SK-N-SH (cell line): ENCODE results near the gene ARHGAP20. TPM values are rescaled to one million over a fixed set of nuclear protein-coding genes. Genes with fewer than 3 reads are reported as not detected.

ENCODE experiments used
- CTCF ChIA-PET: fragments of 300-600, 350-600 bp; formaldehyde crosslinking; extraction: SDS; loops from one replicate; lab custom pipeline; 2021; lab: Yijun Ruan, JAX
- POLR2A ChIA-PET: fragments of 350-600 bp; sonication (Branson Sonifier 250); formaldehyde crosslinking; extraction: SDS; loops from one replicate; lab custom pipeline; 2020; ENCODE audit warnings: antibody characterized with exemption, inconsistent platforms; lab: Yijun Ruan, JAX
- DNase-seq: peaks from one replicate; pipeline ENCODE4 v3.0.0; 2012
- H2AFZ ChIP-seq: fragments of 200-600 bp; sonication (generic); 2 replicates; pipeline ENCODE4 v1.8.1; 2016; ENCODE audit warnings: antibody characterized with exemption, mild to moderate bottlenecking, low read depth
- H3F3A ChIP-seq: fragments of 200-600 bp; sonication (generic); replicated peaks from 2 replicates; pipeline ENCODE3; 2016; ENCODE audit warnings: antibody characterized with exemption, mild to moderate bottlenecking; ENCODE audit not compliant: insufficient read depth
- H3K27ac ChIP-seq, 2 experiments: fragments of 200-500 bp in 1 of 2; fragments of 200-600 bp in 1 of 2; sonication (Bioruptor generic) in 1 of 2; sonication (generic), shearing (Covaris generic) in 1 of 2; 2 replicates each; pipeline versions ENCODE4 v1.5.1 to v1.6.1; 2014 to 2016; ENCODE audit warnings: low read depth in 2 of 2, inconsistent platforms in 1 of 2, low read length in 1 of 2, mild to moderate bottlenecking in 1 of 2, mixed read lengths in 1 of 2
- H3K27me3 ChIP-seq: fragments of 200-600 bp; sonication (generic), shearing (Covaris generic); 2 replicates; pipeline ENCODE4 v1.6.1; 2016; ENCODE audit warnings: mixed run types; ENCODE audit not compliant: insufficient read depth
- H3K36me3 ChIP-seq, 2 experiments: fragments of 200-500 bp in 1 of 2; fragments of 200-600 bp in 1 of 2; sonication (Bioruptor generic) in 1 of 2; sonication (generic) in 1 of 2; replicated peaks in 1 of 2; 2 replicates each; pipeline versions ENCODE3 to v1.5.1; 2014 to 2016; ENCODE audit warnings: low read length in 1 of 2, mild to moderate bottlenecking in 1 of 2; ENCODE audit not compliant: insufficient read depth in 2 of 2, control insufficient read depth in 1 of 2
- H3K4me1 ChIP-seq, 2 experiments: fragments of 200-500 bp in 1 of 2; fragments of 200-600 bp in 1 of 2; sonication (Bioruptor generic) in 1 of 2; sonication (generic), shearing (Covaris generic) in 1 of 2; 2 replicates each; pipeline versions ENCODE4 v1.5.1 to v1.6.1; 2014 to 2016; ENCODE audit warnings: low read depth in 1 of 2, low read length in 1 of 2, mixed run types in 1 of 2; ENCODE audit not compliant: insufficient read depth in 2 of 2, control insufficient read depth in 1 of 2
- H3K4me2 ChIP-seq: fragments of 200-600 bp; sonication (generic), shearing (Covaris generic); 2 replicates; pipeline ENCODE4 v1.6.1; 2017; ENCODE audit warnings: mixed run types
- H3K4me3 ChIP-seq, 2 experiments: fragments of 200-500 bp in 1 of 2; fragments of 200-600 bp in 1 of 2; sonication (Bioruptor generic) in 1 of 2; sonication (generic), shearing (Covaris generic) in 1 of 2; 2 replicates each; pipeline versions ENCODE4 v1.5.1 to v1.8.1; 2014 to 2016; ENCODE audit warnings: low read depth in 2 of 2, inconsistent platforms in 1 of 2, low read length in 1 of 2, mild to moderate bottlenecking in 1 of 2, mixed read lengths in 1 of 2, moderate library complexity in 1 of 2
- H3K79me2 ChIP-seq: fragments of 200-600 bp; sonication (generic); 2 replicates; pipeline ENCODE4 v1.8.1; 2017; ENCODE audit warnings: mild to moderate bottlenecking; ENCODE audit not compliant: insufficient read depth
- H3K9ac ChIP-seq: fragments of 200-600 bp; sonication (generic); 2 replicates; pipeline ENCODE4 v1.6.1; 2017; ENCODE audit warnings: mixed run types
- H3K9me2 ChIP-seq: fragments of 200-600 bp; sonication (generic); 2 replicates; pipeline ENCODE4 v1.6.1; 2017; ENCODE audit warnings: mixed run types
- H3K9me3 ChIP-seq: fragments of 200-600 bp; sonication (generic); 2 replicates; pipeline ENCODE4 v1.6.1; 2017; ENCODE audit warnings: mixed run types, mild to moderate bottlenecking, moderate library complexity
- H4K20me1 ChIP-seq: fragments of 200-600 bp; sonication (generic); 2 replicates; pipeline ENCODE4 v1.6.1; 2017; ENCODE audit warnings: mild to moderate bottlenecking, mixed run types; ENCODE audit not compliant: insufficient read depth
- CHD2 ChIP-seq: fragments of 150-350 bp; IDR thresholded peaks from 2 replicates; pipeline ENCODE4 v1.6.1; 2018; ENCODE audit warnings: low read length; ENCODE audit not compliant: partially characterized antibody
- EP300 ChIP-seq, 2 experiments: IDR thresholded peaks; 2 replicates each; pipeline versions ENCODE4 v1.4.0 to v1.6.1; 2012; ENCODE audit warnings: borderline replicate concordance in 1 of 2, low read depth in 1 of 2, low read length in 1 of 2
- EZH2phosphoT487 ChIP-seq: fragments of 200-600 bp; sonication (generic); IDR thresholded peaks from 2 replicates; pipeline ENCODE4 v1.6.1; 2017; ENCODE audit warnings: low read depth, mixed run types, mild to moderate bottlenecking, antibody characterized with exemption, moderate library complexity, borderline replicate concordance
- FOSL2 ChIP-seq: IDR thresholded peaks from 2 replicates; pipeline ENCODE4 v1.4.0; 2012; ENCODE audit warnings: low read depth, mild to moderate bottlenecking, moderate library complexity, borderline replicate concordance
- FOXJ3 ChIP-seq: sonication (generic); formaldehyde crosslinking; IDR thresholded peaks from 2 replicates; pipeline ENCODE4 v1.5.1; 2020; ENCODE audit warnings: mild to moderate bottlenecking, missing genetic modification reagents
- FOXM1 ChIP-seq: IDR thresholded peaks from 2 replicates; pipeline ENCODE4 v1.4.0; 2012; ENCODE audit warnings: low read depth, mild to moderate bottlenecking
- MEF2A ChIP-seq: IDR thresholded peaks from 2 replicates; pipeline ENCODE4 v1.4.0; 2012; ENCODE audit warnings: low read depth, borderline replicate concordance
- NFIC ChIP-seq: IDR thresholded peaks from 2 replicates; pipeline ENCODE4 v1.4.0; 2012; ENCODE audit warnings: borderline replicate concordance
- NRF1 ChIP-seq: IDR thresholded peaks from 2 replicates; pipeline ENCODE4 v1.6.1; 2012; ENCODE audit warnings: low read depth, mild to moderate bottlenecking, low read length
- POLR2AphosphoS5 ChIP-seq: IDR thresholded peaks from 2 replicates; pipeline ENCODE4 v1.6.1; 2012; ENCODE audit warnings: low read depth, low read length
- RXRA ChIP-seq: IDR thresholded peaks from 2 replicates; pipeline ENCODE4 v1.4.0; 2012; ENCODE audit warnings: low read depth, mild to moderate bottlenecking, borderline replicate concordance
- SMC3 ChIP-seq: IDR thresholded peaks from 2 replicates; pipeline ENCODE4 v1.6.1; 2012; ENCODE audit warnings: low read depth, low read length, improper control_type of control experiment
- TAF1 ChIP-seq: IDR thresholded peaks from 2 replicates; pipeline ENCODE4 v1.6.1; 2012; ENCODE audit warnings: low read depth, mild to moderate bottlenecking, low read length, moderate library complexity, borderline replicate concordance
- TCF12 ChIP-seq: IDR thresholded peaks from 2 replicates; pipeline ENCODE4 v1.4.0; 2012
- WGBS: methylation state at CpG from one replicate; pipeline ENCODE4 v1.1.6; 2017; ENCODE audit warnings: low lambda C conversion rate; 5-methylcytosine and 5-hydroxymethylcytosine counted together
- polyA plus RNA-seq, 3 experiments: library from polyadenylated mRNA; depleted of rRNA; stranded (reverse); fragments of >200 nt; gene quantifications; 2 replicates each; pipeline ENCODE4 v1.2.3, GENCODE V29; 2012
- TF ChIP-seq, protein P1 (sequence below): IDR thresholded peaks from 2 replicates; pipeline ENCODE4; 2012
- TF ChIP-seq, protein P2 (sequence below): IDR thresholded peaks from 2 replicates; pipeline ENCODE4 v1.4.0; 2012; ENCODE audit warnings: low read depth
- TF ChIP-seq, protein P3 (sequence below): IDR thresholded peaks from 2 replicates; pipeline ENCODE4 v1.4.0; 2012; ENCODE audit warnings: low read depth, borderline replicate concordance
- TF ChIP-seq, protein P4 (sequence below): IDR thresholded peaks from 2 replicates; pipeline ENCODE4 v1.4.0; 2012; ENCODE audit warnings: low read depth, borderline replicate concordance
- TF ChIP-seq, protein P5 (sequence below): fragments of 150-350 bp; IDR thresholded peaks from 2 replicates; pipeline ENCODE4 v1.6.1; 2017; ENCODE audit warnings: antibody characterized with exemption, low read length, low read depth, borderline replicate concordance
- TF ChIP-seq, protein P6 (sequence below): IDR thresholded peaks from 2 replicates; pipeline ENCODE4 v1.6.1; 2012; ENCODE audit warnings: mild to moderate bottlenecking, low read depth, low read length, moderate library complexity

Gene ARHGAP20
- polyA plus RNA-seq, 1 of the 3 experiments (the other 2 are of a cell fraction): 0.76 TPM

DNA sequence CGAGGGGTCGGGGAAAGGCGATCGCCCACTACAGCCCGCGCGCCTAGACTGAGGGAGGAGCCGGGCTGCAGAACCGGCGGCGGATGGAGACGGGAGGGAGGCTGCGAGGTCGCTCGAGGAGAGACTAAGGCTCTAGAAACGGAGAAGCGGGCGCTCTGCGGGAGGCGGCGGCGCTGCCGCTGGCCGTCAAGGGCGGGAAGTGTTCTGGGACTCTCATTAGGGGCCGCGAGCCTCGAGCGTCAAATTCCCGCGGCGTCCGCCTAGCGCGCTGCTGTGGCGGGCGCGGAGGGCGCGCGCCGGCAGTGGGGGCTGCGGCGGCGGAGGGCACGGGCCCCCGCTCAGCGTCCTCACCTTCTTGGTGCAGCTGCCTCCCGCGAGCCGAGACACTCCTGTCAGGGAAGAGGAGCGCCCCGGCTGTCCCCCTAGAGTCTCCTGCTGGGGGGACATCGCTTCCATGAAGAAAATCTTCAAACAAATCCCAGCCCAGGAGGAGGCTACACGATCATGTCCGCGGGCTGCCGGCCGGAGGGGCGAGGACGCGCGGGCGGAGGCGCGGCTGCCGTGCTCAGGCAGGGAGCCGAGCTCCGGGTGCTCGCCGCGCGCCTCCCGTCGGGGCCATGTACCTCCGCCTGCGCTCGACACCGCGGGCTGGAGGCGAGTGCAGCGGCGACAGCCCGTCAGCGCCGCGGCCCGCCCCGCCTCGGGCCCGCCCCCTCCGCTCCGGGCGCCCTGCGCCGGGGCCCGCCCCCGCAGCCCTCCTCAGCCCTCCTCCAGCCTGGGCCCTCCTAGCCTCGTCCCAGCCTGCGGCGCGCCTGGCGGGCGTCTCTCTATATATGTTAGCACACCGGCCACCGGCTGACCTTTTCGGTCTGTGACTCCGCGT, at the start of gene ARHGAP20 (continued):
- TF ChIP-seq, protein P1, sequence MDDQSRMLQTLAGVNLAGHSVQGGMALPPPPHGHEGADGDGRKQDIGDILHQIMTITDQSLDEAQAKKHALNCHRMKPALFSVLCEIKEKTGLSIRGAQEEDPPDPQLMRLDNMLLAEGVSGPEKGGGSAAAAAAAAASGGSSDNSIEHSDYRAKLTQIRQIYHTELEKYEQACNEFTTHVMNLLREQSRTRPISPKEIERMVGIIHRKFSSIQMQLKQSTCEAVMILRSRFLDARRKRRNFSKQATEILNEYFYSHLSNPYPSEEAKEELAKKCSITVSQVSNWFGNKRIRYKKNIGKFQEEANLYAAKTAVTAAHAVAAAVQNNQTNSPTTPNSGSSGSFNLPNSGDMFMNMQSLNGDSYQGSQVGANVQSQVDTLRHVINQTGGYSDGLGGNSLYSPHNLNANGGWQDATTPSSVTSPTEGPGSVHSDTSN: no peak
- TF ChIP-seq, protein P2, sequence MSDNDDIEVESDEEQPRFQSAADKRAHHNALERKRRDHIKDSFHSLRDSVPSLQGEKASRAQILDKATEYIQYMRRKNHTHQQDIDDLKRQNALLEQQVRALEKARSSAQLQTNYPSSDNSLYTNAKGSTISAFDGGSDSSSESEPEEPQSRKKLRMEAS: no peak
- TF ChIP-seq, all 33 proteins: peak for 0

DNA sequence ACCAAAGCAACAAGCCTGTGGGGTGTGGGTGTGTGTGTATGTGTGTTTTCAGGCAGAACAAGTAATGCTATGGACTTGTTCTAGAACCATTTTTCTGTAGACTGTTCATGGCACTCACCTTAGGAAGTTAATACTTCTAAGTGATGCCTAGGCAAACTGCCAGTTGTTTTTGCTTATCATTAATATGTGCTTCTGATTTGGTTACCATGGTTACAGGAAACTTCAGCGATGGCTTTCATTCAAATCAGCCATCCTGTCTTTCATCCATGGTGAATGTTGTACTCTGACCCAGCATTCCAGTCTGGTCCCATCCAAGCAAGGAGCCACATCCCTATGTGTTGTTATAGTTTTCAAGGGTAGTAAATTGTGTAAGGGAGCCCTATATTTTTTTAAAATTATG, 49.8 kb upstream of the ARHGAP20 start:
- DNase-seq: peak; percentile 17
- WGBS: 12% methylated on average over 1 of the region's 1 CpG
- TF ChIP-seq FOXJ3 (CRISPR knock-in tag): no peak
- no peak for TF ChIP-seq FOSL2
- TF ChIP-seq NFIC: no peak
- TF ChIP-seq, protein P3, sequence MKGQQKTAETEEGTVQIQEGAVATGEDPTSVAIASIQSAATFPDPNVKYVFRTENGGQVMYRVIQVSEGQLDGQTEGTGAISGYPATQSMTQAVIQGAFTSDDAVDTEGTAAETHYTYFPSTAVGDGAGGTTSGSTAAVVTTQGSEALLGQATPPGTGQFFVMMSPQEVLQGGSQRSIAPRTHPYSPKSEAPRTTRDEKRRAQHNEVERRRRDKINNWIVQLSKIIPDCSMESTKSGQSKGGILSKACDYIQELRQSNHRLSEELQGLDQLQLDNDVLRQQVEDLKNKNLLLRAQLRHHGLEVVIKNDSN: no peak
- TF ChIP-seq SMC3: no peak
- TF ChIP-seq TAF1: no peak
- TF ChIP-seq, protein P4, sequence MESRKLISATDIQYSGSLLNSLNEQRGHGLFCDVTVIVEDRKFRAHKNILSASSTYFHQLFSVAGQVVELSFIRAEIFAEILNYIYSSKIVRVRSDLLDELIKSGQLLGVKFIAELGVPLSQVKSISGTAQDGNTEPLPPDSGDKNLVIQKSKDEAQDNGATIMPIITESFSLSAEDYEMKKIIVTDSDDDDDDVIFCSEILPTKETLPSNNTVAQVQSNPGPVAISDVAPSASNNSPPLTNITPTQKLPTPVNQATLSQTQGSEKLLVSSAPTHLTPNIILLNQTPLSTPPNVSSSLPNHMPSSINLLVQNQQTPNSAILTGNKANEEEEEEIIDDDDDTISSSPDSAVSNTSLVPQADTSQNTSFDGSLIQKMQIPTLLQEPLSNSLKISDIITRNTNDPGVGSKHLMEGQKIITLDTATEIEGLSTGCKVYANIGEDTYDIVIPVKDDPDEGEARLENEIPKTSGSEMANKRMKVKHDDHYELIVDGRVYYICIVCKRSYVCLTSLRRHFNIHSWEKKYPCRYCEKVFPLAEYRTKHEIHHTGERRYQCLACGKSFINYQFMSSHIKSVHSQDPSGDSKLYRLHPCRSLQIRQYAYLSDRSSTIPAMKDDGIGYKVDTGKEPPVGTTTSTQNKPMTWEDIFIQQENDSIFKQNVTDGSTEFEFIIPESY: no peak
- no peak for TF ChIP-seq EZH2phosphoT487
- TF ChIP-seq TCF12: no peak
- TF ChIP-seq FOXM1: no peak
- TF ChIP-seq POLR2AphosphoS5: no peak
- TF ChIP-seq, protein P5, sequence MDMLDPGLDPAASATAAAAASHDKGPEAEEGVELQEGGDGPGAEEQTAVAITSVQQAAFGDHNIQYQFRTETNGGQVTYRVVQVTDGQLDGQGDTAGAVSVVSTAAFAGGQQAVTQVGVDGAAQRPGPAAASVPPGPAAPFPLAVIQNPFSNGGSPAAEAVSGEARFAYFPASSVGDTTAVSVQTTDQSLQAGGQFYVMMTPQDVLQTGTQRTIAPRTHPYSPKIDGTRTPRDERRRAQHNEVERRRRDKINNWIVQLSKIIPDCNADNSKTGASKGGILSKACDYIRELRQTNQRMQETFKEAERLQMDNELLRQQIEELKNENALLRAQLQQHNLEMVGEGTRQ: no peak
- no peak for TF ChIP-seq RXRA
- no peak for TF ChIP-seq NRF1
- TF ChIP-seq CHD2: no peak
- TF ChIP-seq, protein P6, sequence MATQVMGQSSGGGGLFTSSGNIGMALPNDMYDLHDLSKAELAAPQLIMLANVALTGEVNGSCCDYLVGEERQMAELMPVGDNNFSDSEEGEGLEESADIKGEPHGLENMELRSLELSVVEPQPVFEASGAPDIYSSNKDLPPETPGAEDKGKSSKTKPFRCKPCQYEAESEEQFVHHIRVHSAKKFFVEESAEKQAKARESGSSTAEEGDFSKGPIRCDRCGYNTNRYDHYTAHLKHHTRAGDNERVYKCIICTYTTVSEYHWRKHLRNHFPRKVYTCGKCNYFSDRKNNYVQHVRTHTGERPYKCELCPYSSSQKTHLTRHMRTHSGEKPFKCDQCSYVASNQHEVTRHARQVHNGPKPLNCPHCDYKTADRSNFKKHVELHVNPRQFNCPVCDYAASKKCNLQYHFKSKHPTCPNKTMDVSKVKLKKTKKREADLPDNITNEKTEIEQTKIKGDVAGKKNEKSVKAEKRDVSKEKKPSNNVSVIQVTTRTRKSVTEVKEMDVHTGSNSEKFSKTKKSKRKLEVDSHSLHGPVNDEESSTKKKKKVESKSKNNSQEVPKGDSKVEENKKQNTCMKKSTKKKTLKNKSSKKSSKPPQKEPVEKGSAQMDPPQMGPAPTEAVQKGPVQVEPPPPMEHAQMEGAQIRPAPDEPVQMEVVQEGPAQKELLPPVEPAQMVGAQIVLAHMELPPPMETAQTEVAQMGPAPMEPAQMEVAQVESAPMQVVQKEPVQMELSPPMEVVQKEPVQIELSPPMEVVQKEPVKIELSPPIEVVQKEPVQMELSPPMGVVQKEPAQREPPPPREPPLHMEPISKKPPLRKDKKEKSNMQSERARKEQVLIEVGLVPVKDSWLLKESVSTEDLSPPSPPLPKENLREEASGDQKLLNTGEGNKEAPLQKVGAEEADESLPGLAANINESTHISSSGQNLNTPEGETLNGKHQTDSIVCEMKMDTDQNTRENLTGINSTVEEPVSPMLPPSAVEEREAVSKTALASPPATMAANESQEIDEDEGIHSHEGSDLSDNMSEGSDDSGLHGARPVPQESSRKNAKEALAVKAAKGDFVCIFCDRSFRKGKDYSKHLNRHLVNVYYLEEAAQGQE: no peak
- no peak for TF ChIP-seq MEF2A
- TF ChIP-seq EP300 (IDR thresholded peaks at IDR 0.05; ENCODE audit: borderline replicate concordance in 1 of 2, low read depth in 1 of 2, low read length in 1 of 2): no peak

More for the DNA sequence above, 49.8 kb upstream of the ARHGAP20 start:
- Histone ChIP-seq H3K4me3 (no peak overlapping the region), H2AFZ (no peak overlapping the region), H3K27ac (no peak overlapping the region; a peak in 1 of 4 replicates), H3K4me2 (no peak overlapping the region), H3K9me3 (no peaks in the 10 kb centered on the region), H4K20me1 (no peaks in the 10 kb centered on the region), H3K27me3 (no peaks in the 10 kb centered on the region), H3K36me3 (no peaks in the 10 kb centered on the region), H3K9ac (no peak overlapping the region), H3K9me2 (no peaks in the 10 kb centered on the region), H3K4me1 (peaks cover 8 to 16% of the 10 kb centered on the region in 2 experiments; a peak in 3 of 4 replicates), H3K79me2 (no peaks in the 10 kb centered on the region), H3F3A (no peaks in the 10 kb centered on the region)
- ChIA-PET POLR2A (no interaction called here), CTCF (interaction anchor here (1.7 kb wide), 1 partner anchor 315 kb away, joined by 3 read pairs; no protein-coding TSS in a partner anchor)
